VCaP (cell line): Measurements from ENCODE around the gene SLC17A8.

Experiments used
- H3K27ac ChIP-seq: fragments of 450-650 bp; 2 replicates; pipeline ENCODE4 v1.5.1; 2017
- CTCF ChIP-seq: fragments of 450-650 bp; conservative IDR thresholded peaks from 2 replicates; pipeline ENCODE4 v1.5.1; 2017; ENCODE audit warnings: mild to moderate bottlenecking, moderate library complexity

SLC17A8 gene

DNA sequence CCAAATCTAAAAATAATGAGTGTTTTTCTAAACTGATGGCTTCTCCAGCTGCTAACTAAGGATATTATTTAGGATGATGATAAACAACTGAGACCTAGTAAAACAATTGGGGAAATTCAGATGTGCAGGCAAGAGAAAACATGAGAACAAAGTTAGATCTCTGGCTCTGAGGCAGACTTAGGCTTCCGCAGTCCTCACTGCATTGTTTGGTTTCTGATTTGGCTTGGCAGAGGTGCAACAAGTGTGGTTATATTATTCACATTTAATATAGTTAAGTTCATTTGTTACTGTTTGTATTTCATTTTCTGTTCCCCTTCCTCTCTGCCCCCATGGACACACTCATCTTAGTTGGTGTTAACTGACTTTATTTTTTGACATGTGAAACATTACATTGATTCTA is 86.6 kb downstream of the SLC17A8 start:
- no peak overlapping the region for H3K27ac ChIP-seq
- TF ChIP-seq CTCF, result no peak

DNA sequence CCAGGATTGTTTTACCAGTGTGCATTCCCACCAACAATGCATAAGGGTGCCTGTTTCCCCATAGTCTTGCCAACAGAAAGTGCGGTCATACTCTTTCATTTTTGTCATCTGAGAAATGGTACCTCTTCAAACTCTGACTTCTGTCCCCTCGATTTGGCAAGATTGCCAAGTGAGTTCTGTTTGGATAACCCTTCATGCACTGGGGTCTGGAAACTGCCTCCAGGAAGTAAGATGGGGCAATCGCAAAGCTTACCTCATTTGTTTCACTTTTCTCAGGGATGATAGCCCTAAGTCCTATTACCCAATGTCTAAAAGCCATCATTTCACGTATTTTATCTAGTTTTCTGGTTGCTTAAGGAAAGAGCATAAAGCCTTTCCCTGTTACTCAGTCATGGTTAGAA is 88.2 kb downstream of the SLC17A8 start:
- no peak for TF ChIP-seq CTCF
- no peak overlapping the region for H3K27ac ChIP-seq

GRCh38 chr12:100447381-100447780 is 90.5 kb downstream of the SLC17A8 start:
- no peak for TF ChIP-seq CTCF

GRCh38 chr12:100448656-100449055 is 91.8 kb downstream of the SLC17A8 start:
- TF ChIP-seq CTCF, result no peak

More at GRCh38 chr12:100447381-100447780, 90.5 kb downstream of the SLC17A8 start:
- no peak overlapping the region for H3K27ac ChIP-seq

DNA sequence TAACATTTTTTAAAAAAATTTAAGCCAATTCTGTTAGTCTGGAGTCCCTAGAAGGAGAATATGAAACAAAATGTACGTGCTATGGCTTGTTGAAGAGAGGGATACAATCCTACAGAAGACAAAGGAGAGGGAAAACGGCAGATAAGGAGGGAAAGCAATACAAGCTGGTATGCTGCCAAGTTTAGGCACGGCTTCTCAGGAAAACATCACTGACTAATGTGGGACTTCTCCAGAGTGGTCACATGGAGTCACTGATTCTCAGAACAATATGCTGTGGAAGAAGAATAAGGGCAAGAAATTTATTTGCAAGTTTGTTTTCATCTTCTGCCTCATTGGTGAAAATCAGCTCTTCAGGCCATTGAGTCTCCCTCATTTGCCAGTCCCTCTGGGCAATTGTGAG is 93.9 kb downstream of the SLC17A8 start:
- TF ChIP-seq CTCF, result no peak

More at GRCh38 chr12:100448656-100449055, 91.8 kb downstream of the SLC17A8 start:
- no peak overlapping the region for H3K27ac ChIP-seq

GRCh38 chr12:100453951-100454350 is 97.1 kb downstream of the SLC17A8 start:
- TF ChIP-seq CTCF, result no peak

More for the DNA sequence above, 93.9 kb downstream of the SLC17A8 start:
- H3K27ac ChIP-seq, result no peak overlapping the region

DNA sequence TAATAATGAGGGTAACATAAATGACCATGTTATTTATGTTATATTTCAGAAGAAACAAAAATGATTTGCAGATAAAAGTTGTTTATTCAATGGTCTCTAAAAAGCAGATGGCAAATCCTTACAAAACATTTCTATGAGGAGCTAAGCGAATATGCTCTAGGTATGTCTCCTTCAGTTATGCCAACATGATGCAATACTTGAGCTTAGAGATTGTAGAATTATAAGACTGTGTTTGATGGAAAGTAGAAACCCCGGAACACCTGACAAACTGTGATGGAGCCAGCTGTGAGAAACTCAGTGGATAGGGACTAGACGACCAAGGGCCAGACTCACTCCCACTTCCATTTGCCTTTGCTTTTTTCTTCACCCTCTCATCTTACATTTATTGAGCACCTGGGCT is 99.0 kb downstream of the SLC17A8 start:
- no peak overlapping the region for H3K27ac ChIP-seq
- TF ChIP-seq CTCF, result no peak

More at GRCh38 chr12:100453951-100454350, 97.1 kb downstream of the SLC17A8 start:
- H3K27ac ChIP-seq, result no peak overlapping the region
